HG03196 (cell line): Measurements from ENCODE around the gene NDUFC2.
"Not testable (repeated sequence)": the region's sequence is repeated elsewhere in the genome, so short reads cannot be mapped to it uniquely, and the experiment has no call there.

Source experiments
- ATAC-seq: cut with Tn5 transposase; IDR thresholded peaks from one replicate; pipeline ENCODE4 v1.9.1; 2021; ENCODE audit not compliant: unreplicated experiment

The NDUFC2 gene

GRCh38 chr11:78080084-78080817 is 589 bp upstream of the NDUFC2 start:
- no peak for ATAC-seq

- no peak for ATAC-seq
Observed at GRCh38 chr11:78078218-78079167, 1.2 kb downstream of the NDUFC2 start.

- ATAC-seq = not testable (repeated sequence)
Observed at GRCh38 chr11:78077592-78077991, 2.1 kb downstream of the NDUFC2 start.

- ATAC-seq = no peak
Observed at GRCh38 chr11:78076733-78077403, 2.8 kb downstream of the NDUFC2 start.

GRCh38 chr11:78074756-78075155 is 4.9 kb downstream of the NDUFC2 start:
- no peak for ATAC-seq

- ATAC-seq = no peak
Observed at GRCh38 chr11:78072455-78072854, 7.2 kb downstream of the NDUFC2 start.

- no peak for ATAC-seq
Observed at GRCh38 chr11:78071717-78072116, 7.9 kb downstream of the NDUFC2 start.

- no peak for ATAC-seq
Observed at GRCh38 chr11:78070621-78071020, 9.0 kb downstream of the NDUFC2 start.

- ATAC-seq = no peak
Observed at GRCh38 chr11:78069465-78069864, 10.2 kb downstream of the NDUFC2 start.

- no peak for ATAC-seq
Observed at GRCh38 chr11:78067704-78068103, 12.0 kb downstream of the NDUFC2 start.

GRCh38 chr11:78066471-78066870 is 13.2 kb downstream of the NDUFC2 start:
- no peak for ATAC-seq

- ATAC-seq = no peak
Observed at GRCh38 chr11:78065203-78065602, 14.5 kb downstream of the NDUFC2 start.

GRCh38 chr11:78063440-78064181 is 16.1 kb downstream of the NDUFC2 start, which contains the start of gene THRSP:
Gene THRSP (plus strand): TSS chr11:78063861. CDS start chr11:78063882, 21 bp downstream.
- no peak for ATAC-seq

GRCh38 chr11:78062671-78063070 is 17.0 kb downstream of the NDUFC2 start:
- no peak for ATAC-seq

- ATAC-seq = no peak
Observed at GRCh38 chr11:78061921-78062311, 17.7 kb downstream of the NDUFC2 start.

- ATAC-seq = no peak
Observed at GRCh38 chr11:78061088-78061920, 18.4 kb downstream of the NDUFC2 start.

- no peak for ATAC-seq
Observed at GRCh38 chr11:78060533-78060932, 19.1 kb downstream of the NDUFC2 start.

- not testable (repeated sequence) for ATAC-seq
Observed at GRCh38 chr11:78059749-78060328, 19.8 kb downstream of the NDUFC2 start.

GRCh38 chr11:78057462-78058055 is 22.1 kb downstream of the NDUFC2 start:
- ATAC-seq = no peak
